ENCODE data around the gene XPO6. TPM values are rescaled to one million over a fixed set of nuclear protein-coding genes. Genes with fewer than 3 reads are reported as not detected.

The XPO6 gene
- total RNA-seq, 3 donors from 2014 or later = 97.6 to 138 (median 114) TPM

DNA sequence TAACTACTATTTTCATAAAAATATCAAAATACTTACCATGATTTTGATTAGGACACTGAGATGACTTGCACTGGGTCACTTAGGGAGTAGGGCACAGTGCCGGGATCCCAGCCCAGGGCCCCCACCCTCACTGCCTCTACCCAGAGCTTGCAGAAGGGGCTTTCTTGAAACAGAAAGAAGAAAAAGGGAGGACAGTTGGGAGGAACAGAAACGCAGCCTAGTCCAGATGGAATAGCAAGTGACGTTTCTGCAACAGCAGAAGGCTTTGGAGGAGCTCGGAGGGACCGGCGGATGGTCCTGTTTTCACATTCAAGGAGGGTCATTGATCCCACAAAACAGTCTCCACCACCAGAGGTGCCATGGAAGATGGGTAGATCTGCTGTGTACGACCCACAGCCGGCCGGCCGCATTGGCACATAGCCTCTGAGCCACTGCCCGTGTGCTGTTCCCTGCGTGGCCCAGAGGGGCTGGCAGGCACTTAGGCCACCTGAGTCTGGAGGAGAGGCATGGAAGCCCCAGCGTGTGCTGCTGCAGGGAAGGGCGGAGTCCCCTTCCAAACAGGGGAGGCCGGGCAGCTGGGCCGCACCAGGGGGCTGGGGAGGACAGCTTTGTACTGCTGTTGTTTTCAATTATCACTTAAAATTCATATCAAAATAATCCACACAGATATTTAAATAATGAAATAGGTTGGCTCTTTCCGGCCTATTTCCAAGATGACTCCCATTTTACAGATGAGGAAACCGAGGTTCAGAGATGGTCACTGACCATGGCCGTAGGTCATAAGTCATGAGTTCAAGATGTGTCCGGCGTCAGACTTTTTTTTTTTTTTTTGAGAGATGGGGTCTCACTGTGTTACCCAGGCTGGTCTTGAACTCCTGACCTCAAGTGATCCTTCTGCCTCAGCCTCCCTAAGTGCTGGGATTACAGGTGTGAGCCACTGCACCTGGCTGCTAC is 125.3 kb downstream of the XPO6 start:
- no peak overlapping the region for H3K4me3 ChIP-seq
- no peaks in the 10 kb centered on the region for H3K9me3 ChIP-seq
- intact Hi-C loops (cut with DNase I, micrococcal nuclease) = no loop called here
- peaks cover 5% of the 10 kb centered on the region for H3K4me1 ChIP-seq (ENCODE audit: low read depth)
- DNase-seq (no peak), ATAC-seq (no peak)
- no peaks in the 10 kb centered on the region for H3K36me3 ChIP-seq (ENCODE audit: low read depth)
- TF ChIP-seq, protein P1, sequence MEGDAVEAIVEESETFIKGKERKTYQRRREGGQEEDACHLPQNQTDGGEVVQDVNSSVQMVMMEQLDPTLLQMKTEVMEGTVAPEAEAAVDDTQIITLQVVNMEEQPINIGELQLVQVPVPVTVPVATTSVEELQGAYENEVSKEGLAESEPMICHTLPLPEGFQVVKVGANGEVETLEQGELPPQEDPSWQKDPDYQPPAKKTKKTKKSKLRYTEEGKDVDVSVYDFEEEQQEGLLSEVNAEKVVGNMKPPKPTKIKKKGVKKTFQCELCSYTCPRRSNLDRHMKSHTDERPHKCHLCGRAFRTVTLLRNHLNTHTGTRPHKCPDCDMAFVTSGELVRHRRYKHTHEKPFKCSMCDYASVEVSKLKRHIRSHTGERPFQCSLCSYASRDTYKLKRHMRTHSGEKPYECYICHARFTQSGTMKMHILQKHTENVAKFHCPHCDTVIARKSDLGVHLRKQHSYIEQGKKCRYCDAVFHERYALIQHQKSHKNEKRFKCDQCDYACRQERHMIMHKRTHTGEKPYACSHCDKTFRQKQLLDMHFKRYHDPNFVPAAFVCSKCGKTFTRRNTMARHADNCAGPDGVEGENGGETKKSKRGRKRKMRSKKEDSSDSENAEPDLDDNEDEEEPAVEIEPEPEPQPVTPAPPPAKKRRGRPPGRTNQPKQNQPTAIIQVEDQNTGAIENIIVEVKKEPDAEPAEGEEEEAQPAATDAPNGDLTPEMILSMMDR (IDR thresholded peaks at IDR 0.05) = no peak

DNA sequence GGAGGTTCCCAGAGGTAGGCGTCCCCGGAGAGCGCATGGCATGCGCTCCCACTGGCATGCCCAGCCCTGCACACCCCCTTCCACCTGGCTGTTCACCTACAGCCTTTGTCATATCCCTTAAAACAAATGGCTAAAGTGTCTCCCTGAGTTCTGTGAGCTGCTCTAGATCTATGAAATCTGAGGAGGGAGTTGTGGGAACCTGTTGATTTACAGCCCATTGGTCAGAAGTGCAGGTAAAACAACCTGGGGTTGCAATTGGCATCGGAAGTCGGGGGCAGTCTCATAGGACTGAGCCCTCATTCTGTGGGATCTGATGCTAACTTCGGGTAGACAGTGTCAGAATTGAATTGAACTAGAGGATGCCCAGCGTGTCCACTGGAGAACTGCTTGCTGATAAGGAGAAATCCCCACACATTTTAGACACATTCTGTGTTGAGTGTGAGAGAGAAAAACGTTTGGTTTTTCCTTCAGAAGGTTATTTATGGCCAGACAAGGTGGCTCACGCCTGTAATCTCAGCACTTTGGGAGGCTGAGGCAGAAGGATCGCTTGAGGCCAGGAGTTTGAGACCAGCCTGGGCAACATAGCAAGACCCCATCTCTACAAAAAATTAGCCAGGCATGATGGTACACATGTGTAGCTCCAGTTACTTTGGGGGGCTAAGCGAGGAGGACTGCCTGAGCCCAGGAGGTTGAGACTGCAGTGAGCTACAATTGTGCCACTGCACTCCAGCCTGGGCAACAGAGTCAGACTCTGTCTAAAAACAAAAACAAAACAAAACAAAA is 126.2 kb downstream of the XPO6 start:
- Histone ChIP-seq H3K36me3 (ENCODE audit: low read depth) (no peaks in the 10 kb centered on the region), H3K9me3 (no peaks in the 10 kb centered on the region), H3K4me1 (ENCODE audit: low read depth) (peaks cover 5% of the 10 kb centered on the region), H3K4me3 (no peak overlapping the region)
- TF ChIP-seq, protein P1 (IDR thresholded peaks at IDR 0.05) = no peak
- DNase-seq (no peak), ATAC-seq (no peak)
- intact Hi-C loops (cut with DNase I, micrococcal nuclease) = no loop called here

DNA sequence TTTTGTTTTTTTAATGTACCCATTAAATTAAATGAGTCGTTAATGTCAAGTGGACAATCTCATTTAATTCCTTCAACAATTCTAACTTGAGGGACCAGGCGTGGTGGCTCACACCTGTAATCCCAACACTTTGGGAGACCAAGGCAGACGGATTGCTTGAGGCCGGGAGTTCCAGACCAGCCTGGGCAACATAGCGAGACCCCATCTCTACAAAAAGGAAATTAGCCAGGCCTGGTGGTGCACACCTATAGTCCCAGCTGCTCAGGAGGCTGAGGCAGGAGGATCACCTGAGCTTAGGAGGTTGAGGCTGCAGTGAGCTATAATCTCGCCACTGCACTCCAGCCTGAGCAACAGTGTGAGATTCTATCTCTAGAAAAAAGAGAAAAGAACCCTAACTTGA is 127.6 kb downstream of the XPO6 start:
- Histone ChIP-seq H3K4me1 (ENCODE audit: low read depth) (peaks cover 5% of the 10 kb centered on the region), H3K36me3 (ENCODE audit: low read depth) (no peaks in the 10 kb centered on the region), H3K9me3 (no peaks in the 10 kb centered on the region), H3K4me3 (no peak overlapping the region)
- TF ChIP-seq, protein P1 (IDR thresholded peaks at IDR 0.05) = no peak
- no peak for ATAC-seq
- DNase-seq = no peak
- intact Hi-C loops (cut with DNase I, micrococcal nuclease) = no loop called here

DNA sequence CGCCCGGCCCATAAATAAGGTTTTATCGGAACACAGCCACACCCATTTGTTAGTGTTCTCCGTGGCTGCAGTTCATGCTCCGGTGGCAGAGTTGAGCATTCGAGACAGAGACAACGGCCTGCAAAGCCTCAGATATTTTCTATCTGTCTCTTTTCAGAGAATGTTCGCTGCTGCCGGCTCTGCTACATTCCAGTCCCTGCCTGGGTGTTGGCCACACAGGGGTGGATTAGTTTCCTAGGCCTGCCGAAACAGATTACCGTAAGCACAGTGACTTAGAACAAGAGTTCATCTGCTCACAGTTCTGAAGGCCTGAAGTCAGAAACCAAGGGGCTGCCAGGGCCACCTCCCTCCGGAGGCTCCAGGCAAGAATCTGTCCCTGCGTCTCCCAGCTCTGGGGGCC is 129.1 kb downstream of the XPO6 start:
- no peaks in the 10 kb centered on the region for H3K36me3 ChIP-seq (ENCODE audit: low read depth)
- ATAC-seq (peak; percentile 36), DNase-seq (peak in 1 of 3 donors; percentile 33)
- H3K4me1 ChIP-seq (ENCODE audit: low read depth) = peaks cover 5% of the 10 kb centered on the region
- no peaks in the 10 kb centered on the region for H3K9me3 ChIP-seq
- intact Hi-C loops (cut with DNase I, micrococcal nuclease) = no loop called here
- TF ChIP-seq, protein P1 (IDR thresholded peaks at IDR 0.05) = no peak
- no peak overlapping the region for H3K4me3 ChIP-seq

DNA sequence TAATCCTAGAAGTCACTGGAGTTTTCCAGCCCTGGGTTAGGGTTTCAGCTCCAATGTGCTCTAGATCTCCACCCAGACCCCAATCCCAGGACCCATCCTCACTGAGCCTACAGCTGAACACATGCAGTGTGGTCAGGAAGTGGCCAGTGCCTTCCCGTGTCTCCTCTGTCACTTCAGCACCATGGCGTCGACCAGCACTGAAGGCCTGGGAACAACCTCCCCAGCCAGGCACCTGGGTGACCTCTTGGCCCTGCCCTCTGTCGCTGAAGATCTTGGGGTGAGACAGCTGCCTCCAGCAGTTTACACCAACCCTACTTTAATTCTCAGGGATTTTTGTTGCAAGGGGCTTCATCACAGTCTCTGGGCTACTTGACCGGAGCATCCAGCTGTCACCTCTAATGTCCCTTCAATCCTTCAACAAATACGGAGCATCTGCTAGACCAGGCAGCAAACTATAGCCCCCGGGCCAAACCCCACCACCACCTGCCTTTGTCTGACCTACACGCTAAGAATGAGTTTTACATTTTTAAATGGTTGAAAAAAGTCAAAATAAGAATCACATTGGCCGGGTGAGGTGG is 130.3 kb downstream of the XPO6 start:
- TF ChIP-seq, protein P1 (IDR thresholded peaks at IDR 0.05) = no peak
- Histone ChIP-seq H3K4me3 (no peak overlapping the region), H3K36me3 (ENCODE audit: low read depth) (no peaks in the 10 kb centered on the region), H3K9me3 (no peaks in the 10 kb centered on the region), H3K4me1 (ENCODE audit: low read depth) (peaks cover 5% of the 10 kb centered on the region)
- intact Hi-C loops (cut with DNase I, micrococcal nuclease) = no loop called here
- ATAC-seq (no peak), DNase-seq (no peak)

Measured in mucosa of descending colon (tissue), 3 donors.